ENCODE data around the gene ACOT4. TPM values are rescaled to one million over a fixed set of nuclear protein-coding genes. Genes with fewer than 3 reads are reported as not detected.

ACOT4 gene
- total RNA-seq, 2 donors from 2014 or later, result 1.9 to 2.1 TPM

DNA sequence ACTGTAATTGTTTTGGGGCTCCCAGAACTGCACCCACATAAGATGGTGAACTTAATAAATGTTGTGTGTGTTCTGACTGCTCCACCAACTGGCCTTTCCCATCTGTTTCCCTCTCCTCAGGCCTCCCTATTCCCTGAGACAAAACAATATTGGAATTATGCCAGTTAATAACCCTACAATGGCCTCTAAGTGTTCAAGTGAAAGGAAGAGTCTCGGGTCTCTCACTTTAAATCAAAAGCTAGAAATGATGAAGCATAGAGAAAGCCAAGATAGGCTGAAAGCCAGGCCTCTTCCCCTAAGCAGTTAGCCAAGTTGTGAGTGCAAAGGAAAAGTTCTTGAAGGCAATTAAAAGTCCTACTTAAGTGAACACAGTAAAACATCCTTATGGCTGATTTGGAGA lies 34.0 kb downstream of the ACOT4 start:
- no peak overlapping the region for H3K4me3 ChIP-seq
- intact Hi-C loops (cut with DNase I), result no loop called here
- no peaks in the 10 kb centered on the region for H3K27me3 ChIP-seq (replicated peaks; ENCODE audit: insufficient read depth)
- no peaks in the 10 kb centered on the region for H3K4me1 ChIP-seq (replicated peaks)
- no peak overlapping the region for H3K27ac ChIP-seq
- 68% methylated on average over 1 of the region's 1 CpG for WGBS
- no peak for DNase-seq (ENCODE audit: low spot score)
- no peaks in the 10 kb centered on the region for H3K9me3 ChIP-seq
- no peaks in the 10 kb centered on the region for H3K36me3 ChIP-seq
- TF ChIP-seq POLR2AphosphoS5 (IDR thresholded peaks at IDR 0.05), result no peak
- TF ChIP-seq CTCF (IDR thresholded peaks at IDR 0.05), result no peak
- TF ChIP-seq POLR2A (IDR thresholded peaks at IDR 0.05), result no peak

DNA sequence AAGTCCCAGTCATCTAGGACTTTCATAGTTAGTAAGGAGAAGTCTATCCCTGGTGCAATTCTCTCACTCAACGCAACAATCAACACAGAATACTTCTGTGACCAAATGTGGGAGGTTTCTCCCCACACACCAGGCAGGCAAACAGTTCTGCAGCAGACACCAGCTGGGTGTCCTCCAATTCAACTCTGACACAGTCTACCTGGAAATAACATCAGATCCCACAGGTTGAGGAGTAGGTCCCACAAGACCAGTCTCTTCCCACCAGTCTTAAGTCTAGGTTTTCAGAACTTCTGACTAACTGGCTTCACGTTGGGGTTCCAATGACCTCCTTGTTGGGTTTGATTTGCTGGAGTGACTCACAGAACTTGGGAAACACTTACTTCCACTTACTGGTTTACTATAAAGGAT lies 35.5 kb downstream of the ACOT4 start:
- intact Hi-C loops (cut with DNase I), result no loop called here
- Histone ChIP-seq H3K4me1 (replicated peaks) (no peaks in the 10 kb centered on the region), H3K4me3 (no peak overlapping the region), H3K9me3 (no peaks in the 10 kb centered on the region), H3K27me3 (replicated peaks; ENCODE audit: insufficient read depth) (no peaks in the 10 kb centered on the region), H3K27ac (no peak overlapping the region), H3K36me3 (no peaks in the 10 kb centered on the region)
- TF ChIP-seq POLR2A (IDR thresholded peaks at IDR 0.05), result no peak
- no peak for TF ChIP-seq POLR2AphosphoS5 (IDR thresholded peaks at IDR 0.05)
- TF ChIP-seq CTCF (IDR thresholded peaks at IDR 0.05), result no peak
- no peak for DNase-seq (ENCODE audit: low spot score)
- WGBS, result 91% methylated on average over 2 of the region's 2 CpGs

- WGBS, result 63% methylated on average over 10 of the region's 10 CpGs
Measured at GRCh38 chr14:73630009-73630780, 38.5 kb downstream of the ACOT4 start.

DNA sequence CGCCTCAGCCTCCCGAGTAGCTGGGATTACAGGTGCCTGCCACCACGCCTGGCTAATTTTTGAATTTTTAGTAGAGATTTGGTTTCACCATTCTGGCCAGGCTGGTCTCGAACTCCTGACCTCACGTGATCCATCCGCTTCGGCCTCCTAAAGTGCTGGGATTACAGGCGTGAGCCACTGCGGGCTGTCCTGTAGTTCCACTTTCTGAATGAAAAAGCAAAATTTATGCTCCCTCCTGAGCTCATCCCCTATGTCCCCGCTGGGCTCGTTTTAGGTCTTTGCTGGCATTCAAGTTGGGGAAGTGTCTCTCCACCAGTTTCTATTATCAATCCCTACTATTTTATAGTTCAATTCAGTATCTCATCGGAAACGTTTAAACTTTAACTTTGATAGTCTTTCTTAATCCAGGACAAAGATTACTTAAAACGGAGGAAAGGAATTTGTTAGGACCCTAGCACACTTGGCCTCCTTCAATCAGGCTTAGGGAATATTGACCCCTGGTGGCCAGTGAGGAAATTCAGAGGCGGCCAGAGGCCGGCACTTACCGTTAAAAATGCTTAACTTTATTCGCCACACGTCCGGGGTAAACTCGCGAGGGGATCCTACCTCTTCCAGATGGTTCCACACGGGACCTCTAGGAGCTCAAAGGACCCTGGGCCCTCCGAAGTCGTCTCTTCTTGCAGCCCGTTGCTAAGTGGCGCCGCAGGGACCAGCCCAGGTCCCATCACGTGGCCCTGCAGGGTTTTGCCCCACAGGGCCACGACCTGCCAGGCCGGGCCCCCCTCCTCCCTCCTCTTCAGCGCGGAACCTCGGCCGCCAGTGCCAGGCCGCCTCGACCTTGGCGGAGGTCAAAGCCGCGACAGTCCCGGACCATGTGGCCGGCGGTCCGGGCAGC lies 41.7 kb downstream of the ACOT4 start:
- Histone ChIP-seq H3K4me1 (replicated peaks) (no peaks in the 10 kb centered on the region), H3K9me3 (no peaks in the 10 kb centered on the region), H3K27me3 (replicated peaks; ENCODE audit: insufficient read depth) (no peaks in the 10 kb centered on the region), H3K36me3 (no peaks in the 10 kb centered on the region), H3K27ac (peak overlapping the region; percentile 22 to 40), H3K4me3 (peak overlapping the region; percentile 36 to 41)
- intact Hi-C loops (cut with DNase I), result loop anchor here (2.0 to 5.0 kb wide), 2 partner anchors 79 to 125 kb away; partner anchors contain the start of gene PNMA1
- 15% methylated on average over 41 of the region's 44 CpGs for WGBS
- peak; percentile 54 for DNase-seq (ENCODE audit: low spot score)
- peak; percentile 68 to 87 (median 85) for TF ChIP-seq CTCF (IDR thresholded peaks at IDR 0.05)
- TF ChIP-seq POLR2A (IDR thresholded peaks at IDR 0.05), result no peak
- TF ChIP-seq POLR2AphosphoS5 (IDR thresholded peaks at IDR 0.05), result no peak

More at GRCh38 chr14:73630009-73630780, 38.5 kb downstream of the ACOT4 start:
- no peaks in the 10 kb centered on the region for H3K27me3 ChIP-seq (replicated peaks; ENCODE audit: insufficient read depth)
- no peaks in the 10 kb centered on the region for H3K4me1 ChIP-seq (replicated peaks)
- intact Hi-C loops (cut with DNase I), result loop anchor here (5.0 kb wide), 1 partner anchor 82 kb away; the partner anchor contains the start of gene PNMA1
- H3K4me3 ChIP-seq, result no peak overlapping the region
- no peak for TF ChIP-seq POLR2AphosphoS5 (IDR thresholded peaks at IDR 0.05)
- no peak for TF ChIP-seq POLR2A (IDR thresholded peaks at IDR 0.05)
- no peak for TF ChIP-seq CTCF (IDR thresholded peaks at IDR 0.05)
- H3K9me3 ChIP-seq, result no peaks in the 10 kb centered on the region
- no peaks in the 10 kb centered on the region for H3K36me3 ChIP-seq
- DNase-seq (ENCODE audit: low spot score), result no peak
- no peak overlapping the region for H3K27ac ChIP-seq

Measured in prostate gland (tissue), 2 donors.